Esophagus muscularis mucosa (tissue), 4 donors: Measurements from ENCODE around the gene NLRP7. TPM values are rescaled to one million over a fixed set of nuclear protein-coding genes. Genes with fewer than 3 reads are reported as not detected.
"Not testable (repeated sequence)": the region's sequence is repeated elsewhere in the genome, so short reads cannot be mapped to it uniquely, and the experiment has no call there.

Experiments used
- DNase-seq: peaks from one replicate; pipeline ENCODE4 v3.0.0-alpha.2; 2017; ENCODE audit errors: extremely low spot score
- H3K27ac ChIP-seq, 4 donors: fragments of 200-600 bp; sonication (generic); replicated peaks in 1 of 4; 1 replicate in 3 of 4; 2 replicates in 1 of 4; pipeline ENCODE4 v1.5.1; 2016 to 2019; ENCODE audit warnings: mild to moderate bottlenecking in 1 of 4
- H3K27me3 ChIP-seq, 4 donors: fragments of 200-600 bp; sonication (generic); one replicate each; pipeline versions ENCODE4 v1.5.1 to v1.6.0; 2016 to 2019
- H3K36me3 ChIP-seq, 4 donors: fragments of 200-600 bp; sonication (generic); one replicate each; pipeline ENCODE4 v1.5.1; 2016 to 2019
- H3K4me1 ChIP-seq, 4 donors: fragments of 200-600 bp; sonication (generic); one replicate each; pipeline ENCODE4 v1.5.1; 2016 to 2019
- H3K4me3 ChIP-seq, 4 donors: fragments of 200-600 bp; sonication (generic); 1 replicate in 2 of 4; 2 replicates in 2 of 4; pipeline ENCODE4 v1.5.1; 2016 to 2019; ENCODE audit warnings: mild to moderate bottlenecking in 4 of 4, moderate library complexity in 1 of 4
- H3K9me3 ChIP-seq, 4 donors: fragments of 200-600 bp; sonication (generic); 1 replicate in 3 of 4; 2 replicates in 1 of 4; pipeline ENCODE4 v1.5.1; 2016 to 2019
- CTCF ChIP-seq, 3 experiments: fragments of 200-600 bp in 2 of 3; fragments of 450-650 bp in 1 of 3; sonication (generic) in 2 of 3; IDR thresholded peaks; one replicate each; pipeline ENCODE4 v1.5.1; 2017 to 2019; ENCODE audit warnings: antibody characterized with exemption in 3 of 3, mild to moderate bottlenecking in 2 of 3, moderate library complexity in 1 of 3
- EP300 ChIP-seq: sonication (generic); formaldehyde crosslinking; IDR thresholded peaks from one replicate; pipeline ENCODE4 v1.6.1; 2017; ENCODE audit warnings: antibody characterized with exemption
- POLR2A ChIP-seq: fragments of 450-650 bp; IDR thresholded peaks from one replicate; pipeline ENCODE4 v1.6.1; 2017; ENCODE audit warnings: antibody characterized with exemption, moderate library complexity, mild to moderate bottlenecking, low read depth
- POLR2AphosphoS5 ChIP-seq, 2 donors: sonication (generic); formaldehyde crosslinking; IDR thresholded peaks; one replicate each; pipeline ENCODE4 v1.6.1; 2017; ENCODE audit warnings: antibody characterized with exemption in 2 of 2
- WGBS: methylation state at CpG from one replicate; pipeline ENCODE4 v1.1.5; 2018; 5-methylcytosine and 5-hydroxymethylcytosine counted together
- intact Hi-C: fragments of 100-400 bp; cut with DNase I; formaldehyde crosslinking; loops from one replicate; pipeline ENCODE4 v1.15.1; 2023
- total RNA-seq, 4 donors: library from RNA; depleted of rRNA; stranded (reverse); fragments of >200 nt; gene quantifications; one replicate each; pipeline versions ENCODE4 v1.1.0 to v1.2.1, GENCODE V29; 2016

NLRP7 gene
- total RNA-seq, 4 donors from 2014 or later = not detected

GRCh38 chr19:54902061-54902460 is 45.3 kb downstream of the NLRP7 start:
- H3K4me1 ChIP-seq = no peaks in the 10 kb centered on the region
- H3K9me3 ChIP-seq = no peaks in the 10 kb centered on the region
- H3K27me3 ChIP-seq = peaks cover 0 to 36% (median 0%) of the 10 kb centered on the region in 4 donors
- H3K4me3 ChIP-seq = no peak overlapping the region
- H3K27ac ChIP-seq = no peak overlapping the region
- TF ChIP-seq POLR2A (no peak), POLR2AphosphoS5 (IDR thresholded peaks at IDR 0.05) (no peak), CTCF (IDR thresholded peaks at IDR 0.05) (no peak), EP300 (no peak)
- no peak for DNase-seq
- intact Hi-C loops = no loop called here
- 78% methylated on average over 3 of the region's 3 CpGs for WGBS
- no peaks in the 10 kb centered on the region for H3K36me3 ChIP-seq

- H3K9me3 ChIP-seq, H3K4me1 ChIP-seq, H3K27ac ChIP-seq, H3K36me3 ChIP-seq, DNase-seq, H3K4me3 ChIP-seq, intact Hi-C loops: not testable (repeated sequence)
- 66% methylated on average over 8 of the region's 8 CpGs for WGBS
- H3K27me3 ChIP-seq = peaks cover 0 to 27% (median 0%) of the 10 kb centered on the region in 4 donors
Measured at GRCh38 chr19:54901153-54901552, 46.2 kb downstream of the NLRP7 start.

GRCh38 chr19:54899646-54900045 is 47.7 kb downstream of the NLRP7 start:
- intact Hi-C loops, H3K27ac ChIP-seq, H3K4me3 ChIP-seq, H3K36me3 ChIP-seq, DNase-seq, H3K9me3 ChIP-seq, H3K4me1 ChIP-seq: not testable (repeated sequence)
- H3K27me3 ChIP-seq = peaks cover 0 to 15% (median 0%) of the 10 kb centered on the region in 4 donors
- WGBS = 75% methylated on average over 9 of the region's 9 CpGs

- DNase-seq, H3K9me3 ChIP-seq, H3K4me3 ChIP-seq, H3K4me1 ChIP-seq, intact Hi-C loops, H3K36me3 ChIP-seq, H3K27ac ChIP-seq: not testable (repeated sequence)
- WGBS = 64% methylated on average over 7 of the region's 7 CpGs
- peaks cover 0 to 21% (median 0%) of the 10 kb centered on the region in 4 donors for H3K27me3 ChIP-seq
Measured at GRCh38 chr19:54898685-54899084, 48.6 kb downstream of the NLRP7 start.

GRCh38 chr19:54896036-54896435 is 51.3 kb downstream of the NLRP7 start:
- WGBS = 87% methylated on average over 2 of the region's 2 CpGs
- no peak for TF ChIP-seq POLR2AphosphoS5 (IDR thresholded peaks at IDR 0.05)
- TF ChIP-seq POLR2A = no peak
- Histone ChIP-seq H3K27me3 (peaks cover 0 to 37% (median 0%) of the 10 kb centered on the region in 4 donors), H3K27ac (no peak overlapping the region), H3K4me1 (no peaks in the 10 kb centered on the region), H3K9me3 (no peaks in the 10 kb centered on the region), H3K4me3 (no peak overlapping the region), H3K36me3 (no peaks in the 10 kb centered on the region)
- intact Hi-C loops = no loop called here
- no peak for DNase-seq

- 88% methylated on average over 16 of the region's 16 CpGs for WGBS
Measured at GRCh38 chr19:54894106-54894505, 53.2 kb downstream of the NLRP7 start.

GRCh38 chr19:54893406-54893805 is 53.9 kb downstream of the NLRP7 start:
- H3K9me3 ChIP-seq = no peaks in the 10 kb centered on the region
- intact Hi-C loops = no loop called here
- DNase-seq = no peak
- TF ChIP-seq EP300 (no peak), CTCF (IDR thresholded peaks at IDR 0.05) (no peak), POLR2AphosphoS5 (IDR thresholded peaks at IDR 0.05) (no peak), POLR2A (no peak)
- peaks cover 0 to 30% (median 0%) of the 10 kb centered on the region in 4 donors for H3K27me3 ChIP-seq
- H3K4me3 ChIP-seq = no peak overlapping the region
- WGBS = 26% methylated on average over 7 of the region's 7 CpGs
- no peak overlapping the region for H3K27ac ChIP-seq
- H3K36me3 ChIP-seq = no peaks in the 10 kb centered on the region
- H3K4me1 ChIP-seq = no peaks in the 10 kb centered on the region

More at GRCh38 chr19:54894106-54894505, 53.2 kb downstream of the NLRP7 start:
- DNase-seq, intact Hi-C loops, H3K36me3 ChIP-seq, H3K4me3 ChIP-seq, H3K27ac ChIP-seq, H3K4me1 ChIP-seq, H3K9me3 ChIP-seq: not testable (repeated sequence)
- peaks cover 0 to 30% (median 0%) of the 10 kb centered on the region in 4 donors for H3K27me3 ChIP-seq
